D341Med (cell line): ENCODE results near the gene KRTAP15-1.
A peak's percentile ranks its signal among the peaks of the same experiment; 100 is the strongest.

Experiments used
- DNase-seq: peaks from one replicate; pipeline ENCODE4 v3.0.0; 2012; ENCODE audit warnings: low spot score

The KRTAP15-1 gene

DNA sequence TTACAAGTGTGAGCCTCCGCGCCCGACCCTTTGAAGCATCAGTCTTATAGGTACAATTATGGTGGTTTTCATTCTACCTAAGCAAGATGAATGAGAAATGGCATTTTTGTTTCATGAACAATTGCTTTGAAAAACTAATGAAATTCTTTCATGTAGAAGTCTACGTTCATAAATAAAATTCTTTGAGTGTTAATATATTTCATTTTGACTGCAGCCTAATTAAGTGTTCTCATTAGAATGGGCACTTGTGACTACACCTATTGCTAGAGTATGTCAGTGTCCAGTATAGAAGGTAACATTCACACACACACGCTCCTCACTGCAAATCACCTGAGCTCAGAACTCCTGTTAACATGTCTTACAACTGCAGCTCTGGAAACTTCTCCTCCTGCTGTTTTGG lies at the start of gene KRTAP15-1:
KRTAP15-1 (plus strand) TSS at position 301 of the 400 bp plus-strand sequence; CDS start at position 354, 53 bp downstream.
- DNase-seq = no peak

DNA sequence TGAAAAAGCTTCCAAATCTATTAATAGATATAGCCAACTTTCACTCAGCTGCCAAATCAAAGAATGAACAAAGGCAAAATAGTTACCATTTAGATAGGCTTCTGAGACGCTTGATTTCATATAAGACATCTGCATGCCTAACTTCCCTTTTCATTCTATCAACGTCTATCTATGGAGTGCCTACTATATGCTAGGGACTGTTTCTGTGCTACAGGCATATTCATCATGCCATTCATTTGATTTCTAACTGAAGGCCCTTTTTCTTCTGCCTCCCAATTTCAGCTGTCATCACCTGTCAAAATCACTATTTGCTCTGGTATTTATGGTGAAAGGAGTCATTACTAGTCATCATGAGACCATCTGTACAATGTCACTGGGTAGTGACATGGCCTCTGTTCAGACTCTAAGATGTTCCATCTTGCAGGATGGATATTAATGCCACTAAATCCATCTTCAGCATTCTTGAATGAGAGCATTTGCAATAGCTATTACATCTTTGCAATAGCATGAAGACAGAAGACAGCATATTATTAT lies 48.5 kb upstream of the KRTAP15-1 start:
- DNase-seq = no peak

DNA sequence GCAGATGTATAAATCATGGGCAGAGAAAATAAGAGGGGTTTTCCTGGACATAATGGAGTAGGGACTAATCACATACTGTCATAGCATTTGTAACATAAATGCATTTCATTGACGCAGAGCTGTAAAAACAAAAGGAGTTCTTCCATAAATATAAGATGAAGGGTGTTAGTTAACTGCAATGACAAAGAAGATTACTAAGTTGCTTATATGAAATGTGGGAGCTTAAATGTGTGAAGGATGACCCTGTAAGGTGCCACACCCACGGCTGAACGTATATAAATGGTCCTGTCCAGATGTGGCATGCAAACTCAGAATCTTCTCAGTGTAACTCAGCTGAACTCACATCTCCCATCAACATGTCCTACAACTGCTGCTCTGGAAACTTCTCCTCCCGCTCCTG lies 44.3 kb upstream of the KRTAP15-1 start, which contains the start of gene KRTAP13-1:
KRTAP13-1 (plus strand) TSS at position 301 of the 400 bp plus-strand sequence; CDS start at position 357, 56 bp downstream.
- no peak for DNase-seq

- DNase-seq = peak; percentile 52
Observed at GRCh38 chr21:30408782-30409494, 31.1 kb upstream of the KRTAP15-1 start.

DNA sequence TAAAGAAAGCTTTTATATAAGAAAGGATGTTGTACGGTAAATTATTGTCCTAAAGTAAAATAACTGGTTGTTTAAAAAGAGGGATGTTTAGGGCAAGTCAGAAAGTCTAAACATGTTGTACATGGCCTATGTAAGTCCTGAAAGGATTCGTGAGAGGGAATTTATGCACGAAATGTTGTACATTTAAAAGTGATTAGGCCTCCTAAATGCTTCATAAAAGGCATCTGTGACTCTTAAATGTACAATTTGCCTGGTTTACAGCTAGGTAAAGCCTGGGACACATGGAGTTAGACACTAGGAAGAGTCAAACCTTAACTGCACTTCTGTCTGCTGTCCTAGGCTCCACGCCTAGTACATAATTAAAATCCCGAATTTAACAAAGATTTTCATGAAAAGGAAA lies 24.1 kb upstream of the KRTAP15-1 start:
- DNase-seq = no peak

DNA sequence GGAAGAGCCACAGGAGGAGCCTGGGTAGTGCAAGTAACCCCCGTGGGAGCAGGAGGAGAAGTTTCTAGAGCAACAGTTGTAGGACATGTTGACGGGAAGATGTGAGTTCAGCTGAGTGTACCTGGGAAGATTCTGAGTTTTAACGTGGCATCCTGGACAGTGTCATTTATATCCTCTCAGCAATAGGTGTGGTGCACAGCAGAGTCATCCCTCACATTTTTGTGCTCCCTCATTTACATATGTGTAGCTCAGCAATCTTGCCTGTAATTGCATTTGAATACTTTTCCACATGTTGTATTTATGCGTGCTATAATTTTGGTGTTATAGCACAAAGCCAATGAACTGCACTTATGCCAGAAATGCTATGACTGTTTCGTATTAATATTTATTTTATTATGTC lies 14.2 kb upstream of the KRTAP15-1 start, which contains the start of gene KRTAP13-3:
KRTAP13-3 (minus strand) TSS at position 101 of the 400 bp plus-strand sequence; CDS start at position 87, 14 bp downstream.
- no peak for DNase-seq

GRCh38 chr21:30426731-30427130 lies 13.3 kb upstream of the KRTAP15-1 start:
- no peak for DNase-seq

DNA sequence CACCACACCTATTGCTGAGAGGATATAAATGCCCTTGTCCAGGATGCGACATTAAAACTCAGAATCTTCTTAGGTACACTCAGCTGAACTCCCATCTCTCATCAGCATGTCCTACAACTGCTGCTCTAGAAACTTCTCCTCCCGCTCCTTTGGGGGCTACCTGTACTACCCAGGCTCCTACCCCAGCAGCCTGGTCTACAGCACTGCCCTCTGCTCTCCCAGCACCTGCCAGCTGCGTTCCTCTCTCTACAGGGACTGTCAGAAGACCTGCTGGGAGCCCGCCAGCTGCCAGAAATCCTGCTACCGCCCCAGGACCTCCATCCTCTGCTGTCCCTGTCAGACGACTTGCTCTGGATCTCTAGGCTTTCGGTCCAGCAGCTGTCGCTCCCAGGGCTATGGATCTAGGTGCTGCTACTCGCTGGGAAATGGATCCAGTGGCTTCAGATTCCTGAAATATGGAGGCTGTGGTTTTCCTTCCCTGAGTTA lies 9.9 kb upstream of the KRTAP15-1 start, which contains the start of gene KRTAP13-4:
KRTAP13-4 (plus strand) TSS at position 51 of the 486 bp plus-strand sequence; CDS start at position 107, 56 bp downstream.
- no peak for DNase-seq

- DNase-seq = peak; percentile 51
Observed at GRCh38 chr21:30434033-30434631, 5.9 kb upstream of the KRTAP15-1 start.

GRCh38 chr21:30437010-30437565 lies 3.0 kb upstream of the KRTAP15-1 start:
- DNase-seq = no peak

GRCh38 chr21:30443226-30443625 lies 3.2 kb downstream of the KRTAP15-1 start:
- no peak for DNase-seq

DNA sequence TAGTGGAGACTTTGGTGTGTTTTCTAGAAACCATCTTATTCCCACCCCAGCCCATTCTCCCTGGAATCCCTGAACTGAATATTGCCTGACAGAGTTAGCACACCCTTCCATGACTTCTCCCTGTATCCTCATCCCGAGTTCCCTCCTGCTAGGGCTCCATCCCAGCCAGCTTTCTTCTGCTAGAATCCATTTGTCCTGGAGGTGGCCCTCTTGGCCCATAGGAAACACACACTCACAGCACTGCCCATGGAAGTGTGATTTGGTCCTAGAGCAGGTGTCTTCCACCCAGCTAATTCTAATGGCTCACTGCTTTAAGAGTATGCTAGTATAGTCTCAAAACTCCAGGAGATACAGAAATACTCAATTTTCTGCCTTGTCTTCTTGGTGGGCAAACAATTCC lies 4.1 kb downstream of the KRTAP15-1 start:
- no peak for DNase-seq

- DNase-seq = no peak
Observed at GRCh38 chr21:30447056-30447455, 7.0 kb downstream of the KRTAP15-1 start.

DNA sequence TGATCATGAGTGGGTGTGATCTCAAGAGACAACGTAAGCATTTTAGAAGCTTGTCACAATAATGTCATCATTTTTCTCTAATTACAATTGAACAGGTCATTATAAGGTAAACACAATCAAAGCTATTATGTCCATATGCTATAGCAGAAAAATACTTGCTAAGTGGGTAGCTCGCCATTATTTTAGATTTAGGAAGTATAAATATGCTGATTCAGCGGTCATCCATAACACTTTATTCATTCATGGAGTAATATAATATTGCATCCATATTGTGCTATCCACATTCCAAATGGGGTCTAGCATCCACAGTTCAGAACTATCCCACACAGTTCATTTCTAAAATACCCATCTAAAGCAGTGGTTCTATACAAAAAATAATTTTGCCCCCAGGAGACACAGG lies 8.4 kb downstream of the KRTAP15-1 start:
- DNase-seq = no peak

DNA sequence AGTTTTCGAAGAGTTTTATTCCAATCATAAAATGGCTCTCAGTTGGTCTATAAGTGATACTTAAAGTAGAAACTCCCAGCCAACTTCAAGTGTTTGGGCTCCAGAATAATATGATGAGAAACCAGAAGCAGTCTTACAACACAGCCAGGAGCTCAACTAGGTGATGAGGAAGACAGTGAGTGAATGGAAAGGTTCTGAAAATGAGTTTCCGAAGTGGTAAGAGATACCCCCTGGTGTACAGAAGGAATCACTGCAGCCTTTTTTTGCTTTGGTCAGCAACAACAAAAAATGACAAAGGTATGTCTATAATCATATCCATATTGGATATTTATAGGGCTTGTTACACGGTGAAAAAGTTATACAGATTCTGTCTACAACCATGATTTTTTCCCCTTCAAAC lies 23.6 kb downstream of the KRTAP15-1 start:
- DNase-seq = peak; percentile 37

DNA sequence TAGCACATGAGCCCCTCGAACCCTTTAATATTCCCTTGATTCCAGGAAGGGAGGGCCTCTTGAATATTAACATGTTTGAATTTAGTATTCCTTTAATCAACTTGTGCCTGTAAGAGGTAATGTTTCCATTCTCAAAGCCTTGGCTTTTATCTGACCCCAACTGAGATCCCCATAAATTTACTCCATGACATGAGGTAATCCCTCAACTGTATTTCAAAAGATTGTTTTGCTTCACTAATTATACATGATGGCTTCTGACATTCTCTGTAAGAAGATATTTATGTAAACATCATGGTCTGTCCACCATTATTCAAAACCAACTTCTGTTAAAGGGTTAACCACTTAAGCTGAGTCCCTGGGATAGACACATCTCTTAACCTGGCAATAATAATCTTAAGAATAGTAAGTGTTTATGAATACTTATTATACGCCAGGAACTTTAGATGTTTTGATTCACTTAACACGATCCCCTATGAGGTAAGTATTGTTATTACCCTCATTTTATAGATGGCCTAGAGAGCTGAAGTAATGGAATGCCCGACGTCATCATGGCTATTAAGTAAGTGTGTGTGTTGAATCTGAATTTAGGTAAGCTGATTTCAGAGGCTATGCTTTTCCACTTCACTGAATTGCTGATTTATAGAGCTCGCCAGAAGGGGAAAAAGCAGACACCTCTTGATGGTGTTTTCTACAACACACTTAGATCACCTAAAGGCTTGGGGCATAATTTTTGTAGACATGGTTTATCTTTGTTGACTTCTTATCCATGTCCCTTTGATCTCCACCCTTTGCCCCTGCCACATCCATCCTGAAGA lies 29.0 kb downstream of the KRTAP15-1 start:
- no peak for DNase-seq

- DNase-seq = no peak
Observed at GRCh38 chr21:30478004-30478403, 37.9 kb downstream of the KRTAP15-1 start.

DNA sequence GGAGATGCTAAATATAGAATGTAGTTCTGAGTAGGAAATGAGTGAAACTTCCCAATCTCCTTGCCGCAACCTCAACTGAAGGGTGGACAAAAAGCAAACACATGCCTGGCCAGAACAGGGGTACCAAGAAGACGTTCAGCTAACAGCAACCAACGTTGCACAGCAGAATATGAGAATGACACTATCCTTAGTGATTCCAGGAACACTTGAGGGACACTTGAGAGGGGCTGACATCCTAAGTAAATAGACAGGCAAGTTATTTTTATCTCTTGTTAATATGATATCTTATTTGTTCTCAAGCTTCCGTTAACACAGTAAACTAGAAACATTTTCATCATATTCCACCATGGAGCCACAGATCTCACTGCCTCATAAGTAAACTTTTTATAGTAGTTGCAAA lies 39.2 kb downstream of the KRTAP15-1 start:
- no peak for DNase-seq

GRCh38 chr21:30480145-30480544 lies 40.1 kb downstream of the KRTAP15-1 start, which contains the start of gene KRTAP19-1:
TSS of gene KRTAP19-1 (minus strand) at chr21:30480367. CDS start at chr21:30480317, 50 bp downstream.
- no peak for DNase-seq

DNA sequence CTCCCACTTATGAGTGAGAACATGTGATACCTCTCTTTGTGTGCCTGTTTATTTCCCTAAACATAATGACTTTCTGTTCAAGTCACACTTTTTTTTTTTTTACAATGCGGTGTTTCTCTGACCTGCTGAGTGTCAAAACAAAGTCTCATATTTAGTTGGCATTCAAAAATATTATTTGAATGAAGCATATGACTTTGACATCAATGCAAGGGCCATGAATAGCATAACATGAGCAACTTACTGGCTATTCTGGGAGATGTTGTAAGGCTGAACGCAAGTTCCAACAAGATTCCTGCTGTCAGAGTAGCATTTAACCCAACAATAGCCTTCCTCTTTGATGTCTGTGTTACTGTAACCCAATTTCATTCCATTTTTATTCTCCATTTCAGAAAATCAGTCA lies 42.1 kb downstream of the KRTAP15-1 start:
- DNase-seq = no peak

DNA sequence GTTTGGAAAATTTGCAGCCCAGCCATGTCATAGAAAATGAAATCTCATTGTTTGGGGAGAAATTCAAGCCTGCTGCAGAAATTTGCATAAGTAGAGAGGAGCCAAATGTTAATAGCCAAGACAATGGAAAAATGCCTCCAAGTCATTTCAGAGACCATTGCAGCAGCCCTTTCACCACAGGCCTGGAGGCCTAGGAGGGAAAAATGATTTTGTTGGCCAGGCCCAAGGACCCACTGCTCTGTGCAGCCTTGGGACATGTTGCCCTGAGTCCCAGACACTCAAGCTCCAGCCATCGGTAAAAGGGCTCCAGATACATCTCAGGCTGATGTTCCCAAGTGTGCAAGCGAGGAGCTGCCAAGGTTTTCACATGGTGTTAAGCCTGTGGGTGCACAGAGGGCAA lies 46.1 kb downstream of the KRTAP15-1 start:
- no peak for DNase-seq

GRCh38 chr21:30487336-30487735 lies 47.3 kb downstream of the KRTAP15-1 start, which contains the start of gene KRTAP19-2:
TSS of gene KRTAP19-2 (minus strand) at chr21:30487436. CDS start at chr21:30487348, 88 bp downstream.
- no peak for DNase-seq
